Neuronal stem cell (in vitro differentiated cells): ENCODE results near the gene FARS2.

Experiments
- DNase-seq: peaks from one replicate; pipeline ENCODE4 v3.0.0-alpha.2; 2013; ENCODE audit warnings: low spot score
- H2AFZ ChIP-seq: one replicate; pipeline ENCODE4 v1.6.1; 2013; ENCODE audit warnings: mild to moderate bottlenecking, low read length, inconsistent platforms
- H2AK5ac ChIP-seq: 2 replicates; pipeline ENCODE4 v1.6.1; 2013; ENCODE audit warnings: low read depth, mild to moderate bottlenecking, inconsistent platforms, low read length, moderate library complexity, mixed read lengths
- H2BK120ac ChIP-seq: 2 replicates; pipeline ENCODE4 v1.6.1; 2013; ENCODE audit warnings: low read depth, mild to moderate bottlenecking, inconsistent platforms, low read length, moderate library complexity, mixed read lengths
- H2BK12ac ChIP-seq: one replicate; pipeline ENCODE4 v1.6.1; 2013; ENCODE audit warnings: low read length, inconsistent platforms
- H2BK15ac ChIP-seq: 2 replicates; pipeline ENCODE4 v1.6.1; 2013; ENCODE audit warnings: mild to moderate bottlenecking, low read length, inconsistent platforms, mixed read lengths
- H2BK5ac ChIP-seq: one replicate; pipeline ENCODE4 v1.6.1; 2013; ENCODE audit warnings: inconsistent platforms, mild to moderate bottlenecking, low read length, moderate library complexity
- H3K14ac ChIP-seq: one replicate; pipeline ENCODE4 v1.6.1; 2013; ENCODE audit warnings: low read length, inconsistent platforms
- H3K18ac ChIP-seq: 2 replicates; pipeline ENCODE4 v1.6.1; 2013; ENCODE audit warnings: low read length, inconsistent platforms
- H3K23ac ChIP-seq: 2 replicates; pipeline ENCODE4 v1.6.1; 2013; ENCODE audit warnings: low read depth, mild to moderate bottlenecking, mixed read lengths, low read length, inconsistent platforms; ENCODE audit not compliant: poor library complexity
- H3K27ac ChIP-seq: replicated peaks from 3 replicates; pipeline ENCODE4 v1.5.1; 2013; ENCODE audit warnings: low read length, inconsistent platforms
- H3K27me3 ChIP-seq, 3 experiments: 2 replicates each; pipeline ENCODE4 v1.6.1; 2013; ENCODE audit warnings: low read length in 3 of 3, mild to moderate bottlenecking in 2 of 3, inconsistent platforms in 1 of 3, low read depth in 1 of 3, mixed read lengths in 1 of 3, moderate library complexity in 1 of 3; ENCODE audit not compliant: control insufficient read depth in 3 of 3, insufficient read depth in 3 of 3
- H3K36me3 ChIP-seq, 2 donors: replicated peaks in 1 of 2; 2 replicates each; pipeline ENCODE4 v1.6.1; 2013; ENCODE audit warnings: low read length in 2 of 2; ENCODE audit not compliant: control insufficient read depth in 2 of 2, insufficient read depth in 2 of 2
- H3K4ac ChIP-seq: 2 replicates; pipeline ENCODE4 v1.6.1; 2013; ENCODE audit warnings: inconsistent platforms, mild to moderate bottlenecking, low read length, moderate library complexity
- H3K4me1 ChIP-seq, 2 donors: 1 replicate in 1 of 2; 2 replicates in 1 of 2; pipeline ENCODE4 v1.6.1; 2013; ENCODE audit warnings: low read length in 2 of 2, low read depth in 1 of 2; ENCODE audit not compliant: control insufficient read depth in 2 of 2, insufficient read depth in 1 of 2
- H3K4me2 ChIP-seq: one replicate; pipeline ENCODE4 v1.6.1; 2013; ENCODE audit warnings: mild to moderate bottlenecking, low read length, inconsistent platforms; ENCODE audit not compliant: insufficient read depth, poor library complexity, severe bottlenecking
- H3K4me3 ChIP-seq, 2 donors: 2 replicates each; pipeline ENCODE4 v1.5.1; 2013; ENCODE audit warnings: low read length in 2 of 2, mild to moderate bottlenecking in 2 of 2, inconsistent platforms in 1 of 2, moderate library complexity in 1 of 2
- H3K79me1 ChIP-seq: one replicate; pipeline ENCODE4 v1.6.1; 2013; ENCODE audit warnings: low read depth, mild to moderate bottlenecking, inconsistent platforms, low read length, moderate library complexity
- H3K9ac ChIP-seq: one replicate; pipeline ENCODE4 v1.6.1; 2013; ENCODE audit warnings: mild to moderate bottlenecking, low read depth, low read length, inconsistent platforms; ENCODE audit not compliant: poor library complexity
- H3K9me3 ChIP-seq, 2 donors: replicated peaks in 1 of 2; 2 replicates each; pipeline versions ENCODE3 to v1.6.1; 2013; ENCODE audit warnings: low read length in 2 of 2, mild to moderate bottlenecking in 2 of 2, inconsistent platforms in 1 of 2, low read depth in 1 of 2, mixed read lengths in 1 of 2, moderate library complexity in 1 of 2; ENCODE audit not compliant: control insufficient read depth in 2 of 2, insufficient read depth in 1 of 2
- H4K8ac ChIP-seq: one replicate; pipeline ENCODE4 v1.6.1; 2013; ENCODE audit warnings: low read depth, mild to moderate bottlenecking, inconsistent platforms, low read length, moderate library complexity
- H4K91ac ChIP-seq: one replicate; pipeline ENCODE4 v1.6.1; 2013; ENCODE audit warnings: low read length, low read depth, mild to moderate bottlenecking, inconsistent platforms; ENCODE audit not compliant: poor library complexity
- WGBS, 2 donors: extraction: QIAGEN DNeasy Blood & Tissue Kit; methylation state at CpG; one replicate each; pipeline ENCODE4 v1.1.7; 2013; ENCODE audit warnings: missing lambda C conversion rate in 2 of 2, mixed read lengths in 1 of 2; ENCODE audit not compliant: insufficient read length in 2 of 2, insufficient replicate concordance in 1 of 2; ENCODE audit errors: extremely low coverage in 2 of 2; 5-methylcytosine and 5-hydroxymethylcytosine counted together

Gene FARS2

DNA sequence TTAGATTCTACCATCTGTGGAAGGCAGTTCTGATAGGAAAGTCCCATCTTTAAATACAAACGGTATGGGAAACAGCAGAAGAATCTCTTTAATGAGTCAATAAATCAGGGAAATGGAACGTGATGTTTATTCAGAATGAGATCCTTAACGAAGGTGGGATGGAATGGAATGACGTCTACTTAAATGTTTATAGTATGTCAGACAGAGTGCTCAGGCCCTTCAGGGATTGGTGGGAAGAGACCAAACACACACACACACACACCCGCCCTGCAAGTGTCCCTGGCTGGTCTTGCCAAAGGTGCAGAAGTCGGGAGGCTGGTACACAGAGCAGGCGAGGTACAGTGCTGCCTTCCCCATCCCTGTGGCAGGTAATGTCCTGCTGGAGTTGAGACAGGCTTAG lies 164.0 kb downstream of the FARS2 start:
- no peak overlapping the region for H3K9ac ChIP-seq
- H4K8ac ChIP-seq = no peak overlapping the region
- no peak overlapping the region for H3K4me3 ChIP-seq
- H2BK120ac ChIP-seq = no peak overlapping the region
- no CpG with 5 or more reads among the region's 7 CpGs for WGBS, 2 donors
- no peak overlapping the region for H4K91ac ChIP-seq
- H2AK5ac ChIP-seq = no peak overlapping the region
- DNase-seq = no peak
- no peak overlapping the region for H3K4ac ChIP-seq
- H2BK12ac ChIP-seq = no peak overlapping the region
- no peaks in the 10 kb centered on the region for H3K27me3 ChIP-seq
- no peak overlapping the region for H3K23ac ChIP-seq
- H3K36me3 ChIP-seq = no peaks in the 10 kb centered on the region
- H3K4me1 ChIP-seq = peaks cover 0 to 3% of the 10 kb centered on the region in 2 donors
- no peak overlapping the region for H2BK5ac ChIP-seq
- no peaks in the 10 kb centered on the region for H3K79me1 ChIP-seq
- no peak overlapping the region for H3K14ac ChIP-seq
- H2AFZ ChIP-seq = no peak overlapping the region
- H3K27ac ChIP-seq = no peak overlapping the region
- H3K18ac ChIP-seq = peak overlapping the region; percentile 40
- no peak overlapping the region for H3K4me2 ChIP-seq
- H2BK15ac ChIP-seq = no peak overlapping the region
- H3K9me3 ChIP-seq = peaks cover 0 to 4% of the 10 kb centered on the region in 2 donors

GRCh38 chr6:5425797-5426196 lies 164.5 kb downstream of the FARS2 start:
- H2BK12ac ChIP-seq = no peak overlapping the region
- H3K9me3 ChIP-seq = no peaks in the 10 kb centered on the region
- no peak overlapping the region for H3K4me2 ChIP-seq
- H3K18ac ChIP-seq = no peak overlapping the region
- DNase-seq = no peak
- H3K36me3 ChIP-seq = no peaks in the 10 kb centered on the region
- H3K79me1 ChIP-seq = no peaks in the 10 kb centered on the region
- no CpG with 5 or more reads among the region's 4 CpGs for WGBS, 2 donors
- peaks cover 0 to 3% of the 10 kb centered on the region in 2 donors for H3K4me1 ChIP-seq
- no peak overlapping the region for H3K27ac ChIP-seq
- no peak overlapping the region for H4K91ac ChIP-seq
- no peak overlapping the region for H3K23ac ChIP-seq
- H2AK5ac ChIP-seq = no peak overlapping the region
- no peak overlapping the region for H3K9ac ChIP-seq
- H3K4ac ChIP-seq = no peak overlapping the region
- no peak overlapping the region for H3K14ac ChIP-seq
- no peak overlapping the region for H2AFZ ChIP-seq
- H3K27me3 ChIP-seq = no peaks in the 10 kb centered on the region
- no peak overlapping the region for H2BK5ac ChIP-seq
- H2BK15ac ChIP-seq = no peak overlapping the region
- H2BK120ac ChIP-seq = no peak overlapping the region
- no peak overlapping the region for H4K8ac ChIP-seq
- no peak overlapping the region for H3K4me3 ChIP-seq

- WGBS, 2 donors = no CpG with 5 or more reads among the region's 5 CpGs
- Histone ChIP-seq H3K14ac (no peak overlapping the region), H4K91ac (no peak overlapping the region), H3K79me1 (no peaks in the 10 kb centered on the region), H3K18ac (no peak overlapping the region), H3K4me3 (no peak overlapping the region), H2BK15ac (no peak overlapping the region), H2AK5ac (no peak overlapping the region), H3K4ac (no peak overlapping the region), H3K9me3 (no peaks in the 10 kb centered on the region), H3K36me3 (no peaks in the 10 kb centered on the region), H3K4me1 (peaks cover 0 to 3% of the 10 kb centered on the region in 2 donors), H2AFZ (no peak overlapping the region), H3K23ac (no peak overlapping the region), H2BK5ac (no peak overlapping the region), H2BK12ac (no peak overlapping the region), H3K9ac (no peak overlapping the region), H4K8ac (no peak overlapping the region), H3K4me2 (no peak overlapping the region), H3K27ac (no peak overlapping the region), H2BK120ac (no peak overlapping the region), H3K27me3 (no peaks in the 10 kb centered on the region)
- no peak for DNase-seq
These were observed 166.3 kb downstream of the FARS2 start for GRCh38 chr6:5427586-5427985.

DNA sequence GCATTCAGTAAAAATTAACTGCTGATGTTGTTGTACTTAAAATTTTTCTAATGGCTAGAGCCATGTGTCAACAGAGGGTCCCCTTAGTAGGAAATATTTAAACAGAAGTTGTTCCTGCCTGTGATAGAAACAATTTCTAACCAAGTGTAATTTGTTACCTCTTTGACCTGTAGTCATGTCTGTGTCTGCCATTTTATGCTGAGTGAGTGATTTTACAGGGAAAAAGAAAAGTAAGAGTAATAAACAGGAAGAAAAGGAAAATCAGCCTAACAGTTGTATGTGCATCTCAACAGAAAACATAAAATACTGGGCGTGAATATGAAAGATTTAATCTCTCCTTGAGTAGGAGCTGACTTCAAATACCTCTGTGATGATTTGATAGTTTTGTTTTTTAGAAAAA lies 172.0 kb downstream of the FARS2 start:
- H3K4me3 ChIP-seq = no peak overlapping the region
- H3K4me1 ChIP-seq = peaks cover 0 to 3% of the 10 kb centered on the region in 2 donors
- H2AFZ ChIP-seq = no peak overlapping the region
- DNase-seq = no peak
- WGBS, 2 donors = no CpG with 5 or more reads among the region's 1 CpG
- no peaks in the 10 kb centered on the region for H3K36me3 ChIP-seq
- no peak overlapping the region for H4K91ac ChIP-seq
- no peak overlapping the region for H3K9ac ChIP-seq
- H2BK5ac ChIP-seq = no peak overlapping the region
- no peak overlapping the region for H2BK15ac ChIP-seq
- no peak overlapping the region for H4K8ac ChIP-seq
- no peaks in the 10 kb centered on the region for H3K27me3 ChIP-seq
- no peak overlapping the region for H3K4ac ChIP-seq
- H3K79me1 ChIP-seq = no peaks in the 10 kb centered on the region
- H3K14ac ChIP-seq = no peak overlapping the region
- no peak overlapping the region for H2AK5ac ChIP-seq
- H2BK12ac ChIP-seq = no peak overlapping the region
- no peak overlapping the region for H3K4me2 ChIP-seq
- no peaks in the 10 kb centered on the region for H3K9me3 ChIP-seq
- H3K18ac ChIP-seq = no peak overlapping the region
- no peak overlapping the region for H3K27ac ChIP-seq
- no peak overlapping the region for H3K23ac ChIP-seq
- H2BK120ac ChIP-seq = no peak overlapping the region
